ENCODE measurements around the gene BMPR1B. TPM values are rescaled to one million over a fixed set of nuclear protein-coding genes. Genes with fewer than 3 reads are reported as not detected.

Gene BMPR1B
- total RNA-seq, 1 experiment from 2014 or later: not detected

- DNase-seq (ENCODE audit: low read depth, low spot score) (no peak), ATAC-seq (no peak)
- no peaks in the 10 kb centered on the region for H3K4me1 ChIP-seq (ENCODE audit: control insufficient read depth in 1 of 2, insufficient read depth in 2 of 2, low read length in 2 of 2)
- H3K36me3 ChIP-seq (ENCODE audit: control insufficient read depth in 1 of 2, insufficient read depth in 2 of 2, low read length in 2 of 2): no peaks in the 10 kb centered on the region
- CTCF ChIA-PET: no interaction called here
- RAD21 ChIA-PET (ENCODE audit: low non-redundant PET in 1 of 2, low total read pairs in 2 of 2, uncharacterized antibody in 2 of 2, unreplicated experiment in 2 of 2): no interaction called here
- H3K4me2 ChIP-seq (ENCODE audit: low read length): no peak overlapping the region
- intact Hi-C loops (cut with micrococcal nuclease): no loop called here
- BruUV-seq (replicated peaks): no TSS peak
- no peaks in the 10 kb centered on the region for H3K9me3 ChIP-seq (ENCODE audit: control insufficient read depth in 1 of 2, insufficient read depth in 1 of 2, low read depth in 1 of 2, low read length in 2 of 2)
- no peak overlapping the region for H3K4me3 ChIP-seq (replicated peaks in 1 of 2; ENCODE audit: low read depth in 1 of 2, low read length in 2 of 2)
- TF ChIP-seq CTCF (IDR thresholded peaks at IDR 0.05 in 2 of 3, conservative IDR thresholded peaks at IDR 0.05 in 1 of 3; ENCODE audit: borderline replicate concordance in 1 of 3, insufficient read depth in 1 of 3, low read depth in 2 of 3, low read length in 2 of 3) (no peak), EZH2phosphoT487 (IDR thresholded peaks at IDR 0.05; ENCODE audit: borderline replicate concordance) (no peak), ATF3 (IDR thresholded peaks at IDR 0.05) (no peak), YY1 (IDR thresholded peaks at IDR 0.05; ENCODE audit: extremely low read depth, insufficient replicate concordance, low read depth, low read length) (no peak), REST (IDR thresholded peaks at IDR 0.05; ENCODE audit: low read depth) (no peak), CEBPB (IDR thresholded peaks at IDR 0.05; ENCODE audit: low read depth) (no peak)
- no peaks in the 10 kb centered on the region for H4K20me1 ChIP-seq (ENCODE audit: insufficient read depth)
- no peaks in the 10 kb centered on the region for H3K79me2 ChIP-seq (ENCODE audit: insufficient read depth, low read length)
- no peaks in the 10 kb centered on the region for H3K9me2 ChIP-seq (ENCODE audit: insufficient read depth)
- no peak overlapping the region for H3K27ac ChIP-seq (ENCODE audit: low read depth, low read length)
- no peak overlapping the region for H2AFZ ChIP-seq (ENCODE audit: low read depth, low read length, poor library complexity, severe bottlenecking)
- H3K27me3 ChIP-seq (ENCODE audit: insufficient read depth, low read length): no peaks in the 10 kb centered on the region
- no peak overlapping the region for H3K9ac ChIP-seq (ENCODE audit: low read length)
- POLR2A ChIA-PET: no interaction called here
These were observed 41.1 kb downstream of the BMPR1B start for GRCh38 chr4:94798808-94799207.

All from HCT116 (cell line).